HG03442 (cell line): ENCODE measurements around the gene ARL4C.

ENCODE experiments used
- ATAC-seq: cut with Tn5 transposase; IDR thresholded peaks from one replicate; pipeline ENCODE4 v1.9.1; 2021; ENCODE audit warnings: mild to moderate bottlenecking, moderate library complexity; ENCODE audit not compliant: unreplicated experiment

The ARL4C gene

GRCh38 chr2:234496835-234497593 is at the start of gene ARL4C:
Gene ARL4C (minus strand): TSS chr2:234497081. CDS start chr2:234496586, 495 bp downstream.
- ATAC-seq: peak; percentile 43

- no peak for ATAC-seq
Observed at GRCh38 chr2:234544659-234545611, 48.1 kb upstream of the ARL4C start.

- no peak for ATAC-seq
Observed at GRCh38 chr2:234542742-234543141, 45.9 kb upstream of the ARL4C start.

GRCh38 chr2:234537929-234538328 is 41.0 kb upstream of the ARL4C start:
- no peak for ATAC-seq

- no peak for ATAC-seq
Observed at GRCh38 chr2:234536178-234536965, 39.5 kb upstream of the ARL4C start.

GRCh38 chr2:234535464-234535863 is 38.6 kb upstream of the ARL4C start:
- ATAC-seq: no peak

GRCh38 chr2:234534515-234534914 is 37.6 kb upstream of the ARL4C start:
- ATAC-seq: no peak

- ATAC-seq: no peak
Observed at GRCh38 chr2:234533626-234534025, 36.7 kb upstream of the ARL4C start.

GRCh38 chr2:234528410-234529148 is 31.7 kb upstream of the ARL4C start:
- ATAC-seq: no peak

GRCh38 chr2:234526711-234527110 is 29.8 kb upstream of the ARL4C start:
- no peak for ATAC-seq

- ATAC-seq: no peak
Observed at GRCh38 chr2:234521536-234521935, 24.7 kb upstream of the ARL4C start.

GRCh38 chr2:234518986-234519642 is 22.2 kb upstream of the ARL4C start:
- ATAC-seq: no peak

GRCh38 chr2:234517971-234518370 is 21.1 kb upstream of the ARL4C start:
- ATAC-seq: no peak

GRCh38 chr2:234514873-234515638 is 18.2 kb upstream of the ARL4C start:
- ATAC-seq: no peak

- no peak for ATAC-seq
Observed at GRCh38 chr2:234514099-234514498, 17.2 kb upstream of the ARL4C start.

- ATAC-seq: no peak
Observed at GRCh38 chr2:234512884-234513669, 16.2 kb upstream of the ARL4C start.

- no peak for ATAC-seq
Observed at GRCh38 chr2:234502919-234503285, 6.0 kb upstream of the ARL4C start.

GRCh38 chr2:234502285-234502918 is 5.5 kb upstream of the ARL4C start:
- ATAC-seq: no peak
